B cell (primary cell): ENCODE data around the gene MYCBPAP. TPM values are rescaled to one million over a fixed set of nuclear protein-coding genes. Genes with fewer than 3 reads are reported as not detected.
A peak's percentile ranks its signal among the peaks of the same experiment; 100 is the strongest.
"Not testable (repeated sequence)": the region's sequence is repeated elsewhere in the genome, so short reads cannot be mapped to it uniquely, and the experiment has no call there.

Source experiments
- ATAC-seq: fragments of 200-7000 bp; cut with Tn5 transposase; one replicate; pipeline ENCODE4 v1.10.0; 2021; ENCODE audit warnings: low read depth, mild to moderate bottlenecking, moderate number of reproducible peaks, moderate library complexity
- CTCF ChIA-PET: fragments of 350-600 bp; sonication (Branson Sonifier 250); formaldehyde crosslinking; loops from one replicate; lab custom pipeline; 2021; ENCODE audit warnings: antibody characterized with exemption, inconsistent platforms; lab: Charles Lee
- POLR2A ChIA-PET: fragments of 350-600 bp; sonication (Branson Sonifier 250); formaldehyde crosslinking; loops from one replicate; lab custom pipeline; 2021; ENCODE audit warnings: antibody characterized with exemption; lab: Charles Lee
- DNase-seq: peaks from one replicate; pipeline ENCODE4 v3.0.0; 2013
- H2AFZ ChIP-seq: 2 replicates; pipeline ENCODE4 v1.6.1; 2012; ENCODE audit warnings: mild to moderate bottlenecking, low read depth, low read length; ENCODE audit not compliant: insufficient read depth, poor library complexity, severe bottlenecking
- H3K27ac ChIP-seq, 2 donors: 1 replicate in 1 of 2; 2 replicates in 1 of 2; pipeline ENCODE4 v1.5.1; 2012 to 2013; ENCODE audit warnings: low read length in 2 of 2, mild to moderate bottlenecking in 2 of 2, moderate library complexity in 1 of 2
- H3K27me3 ChIP-seq, 4 experiments: fragments of 200-600 bp in 1 of 4; sonication (generic) in 1 of 4; replicated peaks in 1 of 4; 1 replicate in 2 of 4; 2 replicates in 2 of 4; pipeline versions ENCODE4 v1.6.1 to v1.7.0; 2013 to 2016; ENCODE audit warnings: low read length in 3 of 4, mild to moderate bottlenecking in 2 of 4, mixed read lengths in 1 of 4, moderate library complexity in 1 of 4; ENCODE audit not compliant: insufficient read depth in 4 of 4, control insufficient read depth in 3 of 4; ENCODE audit errors: control extremely low read depth in 1 of 4
- H3K36me3 ChIP-seq, 2 experiments: replicated peaks in 1 of 2; 1 replicate in 1 of 2; 2 replicates in 1 of 2; pipeline versions ENCODE4 v1.6.1 to v1.7.1; 2013; ENCODE audit warnings: low read length in 1 of 2; ENCODE audit not compliant: insufficient read depth in 2 of 2, control insufficient read depth in 1 of 2; ENCODE audit errors: control extremely low read depth in 1 of 2, extremely low read depth in 1 of 2
- H3K4me1 ChIP-seq, 2 donors: fragments of 200-600 bp in 1 of 2; sonication (generic) in 1 of 2; 1 replicate in 1 of 2; 2 replicates in 1 of 2; pipeline versions ENCODE4 v1.5.1 to v1.6.1; 2013 to 2017; ENCODE audit warnings: low read length in 2 of 2; ENCODE audit not compliant: control insufficient read depth in 2 of 2, insufficient read depth in 2 of 2
- H3K4me2 ChIP-seq: replicated peaks from 2 replicates; pipeline ENCODE3; 2012; ENCODE audit warnings: mild to moderate bottlenecking, low read depth, low read length; ENCODE audit not compliant: poor library complexity, severe bottlenecking
- H3K4me3 ChIP-seq, 5 experiments: fragments of 200-600 bp in 1 of 5; sonication (generic) in 1 of 5; 1 replicate in 3 of 5; 2 replicates in 2 of 5; pipeline versions ENCODE4 v1.5.1 to v1.7.0; 2011 to 2016; ENCODE audit warnings: low read length in 4 of 5, mild to moderate bottlenecking in 4 of 5, low read depth in 2 of 5, control low read depth in 1 of 5, moderate library complexity in 1 of 5; ENCODE audit not compliant: insufficient read depth in 1 of 5; ENCODE audit errors: control extremely low read depth in 1 of 5, extremely low read depth in 1 of 5
- H3K79me2 ChIP-seq: fragments of 200-600 bp; sonication (generic); one replicate; pipeline ENCODE4 v1.6.0; 2016; ENCODE audit warnings: low read length; ENCODE audit not compliant: control insufficient read depth, insufficient read depth
- H3K9ac ChIP-seq: fragments of 200-600 bp; sonication (generic); 2 replicates; pipeline ENCODE4 v1.6.1; 2017; ENCODE audit warnings: mild to moderate bottlenecking, low read length, moderate library complexity
- H3K9me3 ChIP-seq, 3 donors: one replicate each; pipeline versions ENCODE4 v1.6.1 to v1.7.1; 2013; ENCODE audit warnings: low read length in 2 of 3; ENCODE audit not compliant: control insufficient read depth in 2 of 3, insufficient read depth in 1 of 3; ENCODE audit errors: control extremely low read depth in 1 of 3
- H4K20me1 ChIP-seq: 2 replicates; pipeline ENCODE4 v1.6.0; 2012; ENCODE audit warnings: mild to moderate bottlenecking, low read length; ENCODE audit not compliant: insufficient read depth, control insufficient read depth, poor library complexity, severe bottlenecking
- H3K27ac Mint-ChIP-seq: one replicate; pipeline ENCODE4 v1.8.0; 2021; ENCODE audit warnings: mixed read lengths
- H3K27me3 Mint-ChIP-seq: one replicate; pipeline ENCODE4 v1.8.0; 2021; ENCODE audit warnings: mixed read lengths
- H3K4me1 Mint-ChIP-seq: one replicate; pipeline ENCODE4 v1.8.0; 2021; ENCODE audit warnings: mixed read lengths
- H3K4me3 Mint-ChIP-seq: one replicate; pipeline ENCODE4 v1.8.0; 2021; ENCODE audit warnings: mixed read lengths
- H3K9me3 Mint-ChIP-seq: one replicate; pipeline ENCODE4 v1.8.0; 2022; ENCODE audit warnings: mixed read lengths; ENCODE audit not compliant: insufficient read depth
- EZH2 ChIP-seq: IDR thresholded peaks from 2 replicates; pipeline ENCODE4 v1.6.1; 2012; ENCODE audit warnings: borderline replicate concordance, low read depth, mild to moderate bottlenecking, moderate library complexity, low read length; ENCODE audit not compliant: insufficient read depth, poor library complexity, severe bottlenecking
- WGBS: methylation state at CpG from one replicate; pipeline ENCODE4 v1.1.5; 2013; ENCODE audit warnings: missing lambda C conversion rate; ENCODE audit not compliant: insufficient coverage; 5-methylcytosine and 5-hydroxymethylcytosine counted together
- intact Hi-C: fragments of 100-400 bp; cut with micrococcal nuclease; formaldehyde crosslinking; loops from one replicate; pipeline ENCODE4 v1.10.0; 2022
- polyA plus RNA-seq: library from polyadenylated mRNA; depleted of rRNA; stranded (reverse); fragments of >200 nt; gene quantifications from 2 replicates; pipeline ENCODE4 v1.2.3, GENCODE V29; 2012
- total RNA-seq, 2 donors: library from RNA; stranded (reverse); fragments of 120-200 nt in 1 of 2; gene quantifications; 1 replicate in 1 of 2; 2 replicates in 1 of 2; pipeline versions ENCODE4 v1.2.3 to v1.2.4, GENCODE V29; 2013 to 2022
- TF ChIP-seq, protein P1 (sequence below): fragments of 200-600 bp; IDR thresholded peaks from one replicate; pipeline ENCODE4 v1.8.0; 2022; ENCODE audit warnings: antibody characterized with exemption, mild to moderate bottlenecking

MYCBPAP gene
- total and polyA plus RNA-seq, 2 donors (not counting 1 experiment from before 2014, with no cell fraction given) = 1.9 to 5.1 TPM

GRCh38 chr17:50475362-50475761, 32.9 kb upstream of the MYCBPAP start:
- peaks cover 0 to 7% (median 0%) of the 10 kb centered on the region in 4 experiments for H3K27me3 ChIP-seq
- TF ChIP-seq, protein P1, sequence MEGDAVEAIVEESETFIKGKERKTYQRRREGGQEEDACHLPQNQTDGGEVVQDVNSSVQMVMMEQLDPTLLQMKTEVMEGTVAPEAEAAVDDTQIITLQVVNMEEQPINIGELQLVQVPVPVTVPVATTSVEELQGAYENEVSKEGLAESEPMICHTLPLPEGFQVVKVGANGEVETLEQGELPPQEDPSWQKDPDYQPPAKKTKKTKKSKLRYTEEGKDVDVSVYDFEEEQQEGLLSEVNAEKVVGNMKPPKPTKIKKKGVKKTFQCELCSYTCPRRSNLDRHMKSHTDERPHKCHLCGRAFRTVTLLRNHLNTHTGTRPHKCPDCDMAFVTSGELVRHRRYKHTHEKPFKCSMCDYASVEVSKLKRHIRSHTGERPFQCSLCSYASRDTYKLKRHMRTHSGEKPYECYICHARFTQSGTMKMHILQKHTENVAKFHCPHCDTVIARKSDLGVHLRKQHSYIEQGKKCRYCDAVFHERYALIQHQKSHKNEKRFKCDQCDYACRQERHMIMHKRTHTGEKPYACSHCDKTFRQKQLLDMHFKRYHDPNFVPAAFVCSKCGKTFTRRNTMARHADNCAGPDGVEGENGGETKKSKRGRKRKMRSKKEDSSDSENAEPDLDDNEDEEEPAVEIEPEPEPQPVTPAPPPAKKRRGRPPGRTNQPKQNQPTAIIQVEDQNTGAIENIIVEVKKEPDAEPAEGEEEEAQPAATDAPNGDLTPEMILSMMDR = no peak
- TF ChIP-seq EZH2 = no peak
- no peak overlapping the region for H3K9ac ChIP-seq
- H3K4me2 ChIP-seq = no peak overlapping the region
- intact Hi-C loops = loop anchor here (5.0 kb wide), 1 partner anchor 232 kb away; the partner anchor contains the start of gene ANKRD40
- no peaks in the 10 kb centered on the region for H3K9me3 ChIP-seq
- Mint-ChIP-seq H3K4me3 (no peak overlapping the region), H3K4me1 (peaks cover 20% of the 10 kb centered on the region), H3K9me3 (no peaks in the 10 kb centered on the region), H3K27me3 (peaks cover 3% of the 10 kb centered on the region), H3K27ac (no peak overlapping the region)
- ChIA-PET POLR2A (interaction anchor here (0.5 kb wide), 1 partner anchor 55 kb away, joined by 3 read pairs; no protein-coding TSS in a partner anchor), CTCF (interaction anchor here (1.5 kb wide), 1 partner anchor 113 kb away, joined by 3 read pairs; no protein-coding TSS in a partner anchor)
- no peak overlapping the region for H3K27ac ChIP-seq
- no peaks in the 10 kb centered on the region for H3K79me2 ChIP-seq
- WGBS = 98% methylated on average over 4 of the region's 4 CpGs
- H3K36me3 ChIP-seq = peaks cover 0 to 2% of the 10 kb centered on the region in 2 experiments
- no peak overlapping the region for H3K4me3 ChIP-seq
- no peak overlapping the region for H2AFZ ChIP-seq
- ATAC-seq = no peak
- H3K4me1 ChIP-seq = peaks cover 13 to 22% of the 10 kb centered on the region in 2 donors
- no peak for DNase-seq
- H4K20me1 ChIP-seq = peaks cover 7% of the 10 kb centered on the region

DNA sequence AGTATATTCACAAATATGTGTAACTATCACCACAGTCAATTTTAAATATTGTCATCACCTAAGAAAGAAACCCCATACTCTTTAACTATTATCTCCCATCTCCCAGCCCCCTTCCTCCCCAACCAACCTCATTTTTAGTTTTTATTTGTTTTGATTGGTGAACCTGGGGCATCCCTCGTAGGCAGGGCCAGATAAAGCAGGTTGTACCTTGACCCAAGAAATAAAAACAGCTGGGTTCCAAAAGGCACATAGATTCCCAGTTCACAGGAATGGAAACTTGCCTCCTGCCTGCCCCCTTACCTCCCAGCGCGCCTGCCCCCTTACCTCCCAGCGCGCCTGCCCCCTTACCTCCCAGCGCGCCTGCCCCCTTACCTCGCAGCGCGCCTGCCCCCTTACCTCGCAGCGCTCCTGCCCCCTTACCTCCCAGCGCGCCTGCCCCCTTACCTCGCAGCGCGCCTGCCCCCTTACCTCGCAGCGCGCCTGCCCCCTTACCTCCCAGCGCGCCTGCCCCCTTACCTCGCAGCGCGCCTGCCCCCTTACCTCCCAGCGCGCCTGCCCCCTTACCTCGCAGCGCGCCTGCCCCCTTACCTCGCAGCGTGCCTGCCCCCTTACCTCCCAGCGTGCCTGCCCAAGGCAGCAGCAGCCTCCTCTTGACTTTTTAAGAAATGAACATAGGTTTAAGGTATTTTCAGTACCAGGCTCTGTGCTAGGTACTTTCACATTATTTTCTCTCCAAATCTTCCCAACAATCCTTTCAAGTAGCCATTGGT, 32.3 kb upstream of the MYCBPAP start:
- H3K27me3 Mint-ChIP-seq, H3K36me3 ChIP-seq, H3K4me2 ChIP-seq, H3K9me3 ChIP-seq, H2AFZ ChIP-seq, H4K20me1 ChIP-seq, H3K9ac ChIP-seq, H3K27ac ChIP-seq, H3K27me3 ChIP-seq, H3K4me3 Mint-ChIP-seq, DNase-seq, H3K9me3 Mint-ChIP-seq, H3K4me3 ChIP-seq, ATAC-seq, H3K79me2 ChIP-seq: not testable (repeated sequence)
- POLR2A ChIA-PET = interaction anchor here (0.5 to 0.7 kb wide), 2 partner anchors 55 to 279 kb away, joined by 3 to 4 read pairs; no protein-coding TSS in a partner anchor
- H3K27ac Mint-ChIP-seq = peak overlapping the region; percentile 35
- CTCF ChIA-PET = interaction anchor here (1.4 to 1.5 kb wide), 2 partner anchors 78 to 113 kb away, joined by 3 to 13 read pairs; partner anchors contain the start of gene LRRC59
- intact Hi-C loops = loop anchor here (5.0 kb wide), 1 partner anchor 231 kb away; the partner anchor contains the start of gene ANKRD40
- H3K4me1 Mint-ChIP-seq = peaks cover 21% of the 10 kb centered on the region
- peaks cover 13 to 22% of the 10 kb centered on the region in 2 donors for H3K4me1 ChIP-seq
- 56% methylated on average over 5 of the region's 33 CpGs for WGBS
